CD4-positive, alpha-beta T cell treated with Interleukin-4 for 4 hours (primary cell): Measurements from ENCODE around the gene RNU5D-1.
"Not testable (repeated sequence)": the region's sequence is repeated elsewhere in the genome, so short reads cannot be mapped to it uniquely, and the experiment has no call there.

Experiments
- DNase-seq: peaks from one replicate; pipeline ENCODE4 v3.0.0-alpha.2; 2020

The RNU5D-1 gene

GRCh38 chr1:44724955-44725698 lies 5.8 kb downstream of the RNU5D-1 start:
- DNase-seq, result no peak

DNA sequence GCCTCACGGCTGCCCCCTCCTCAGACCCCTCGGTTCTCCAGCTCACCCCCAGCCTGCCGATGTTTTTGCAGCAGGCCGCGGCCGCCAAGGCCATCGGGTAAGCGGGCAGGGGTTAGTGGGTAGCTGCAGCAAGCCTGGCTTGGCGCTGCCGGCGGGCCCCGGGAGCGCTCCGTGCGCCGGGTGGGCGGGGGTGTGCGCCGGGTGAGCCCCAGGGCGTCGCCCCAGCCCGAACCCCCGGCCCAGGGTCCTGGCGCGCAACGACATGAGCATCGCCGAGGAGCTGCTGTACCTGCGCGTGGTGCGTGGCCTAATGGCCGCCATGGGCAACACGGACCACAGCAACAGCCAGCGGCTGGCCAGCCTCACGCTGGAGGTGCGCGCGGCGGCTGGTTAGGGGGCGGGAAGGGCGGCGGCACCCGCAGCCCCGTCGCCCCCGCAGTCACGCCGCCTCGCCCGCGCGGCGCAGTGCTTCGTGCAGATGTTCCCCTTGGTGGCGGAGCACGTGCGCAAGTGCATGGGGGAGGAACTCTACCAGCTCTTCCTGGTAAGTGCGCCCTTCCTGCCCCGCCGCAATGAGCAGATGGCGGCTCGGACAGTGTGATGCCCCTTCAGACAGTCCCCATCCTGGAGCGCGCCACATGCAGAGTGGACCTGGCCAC lies 6.5 kb downstream of the RNU5D-1 start:
- no peak for DNase-seq

DNA sequence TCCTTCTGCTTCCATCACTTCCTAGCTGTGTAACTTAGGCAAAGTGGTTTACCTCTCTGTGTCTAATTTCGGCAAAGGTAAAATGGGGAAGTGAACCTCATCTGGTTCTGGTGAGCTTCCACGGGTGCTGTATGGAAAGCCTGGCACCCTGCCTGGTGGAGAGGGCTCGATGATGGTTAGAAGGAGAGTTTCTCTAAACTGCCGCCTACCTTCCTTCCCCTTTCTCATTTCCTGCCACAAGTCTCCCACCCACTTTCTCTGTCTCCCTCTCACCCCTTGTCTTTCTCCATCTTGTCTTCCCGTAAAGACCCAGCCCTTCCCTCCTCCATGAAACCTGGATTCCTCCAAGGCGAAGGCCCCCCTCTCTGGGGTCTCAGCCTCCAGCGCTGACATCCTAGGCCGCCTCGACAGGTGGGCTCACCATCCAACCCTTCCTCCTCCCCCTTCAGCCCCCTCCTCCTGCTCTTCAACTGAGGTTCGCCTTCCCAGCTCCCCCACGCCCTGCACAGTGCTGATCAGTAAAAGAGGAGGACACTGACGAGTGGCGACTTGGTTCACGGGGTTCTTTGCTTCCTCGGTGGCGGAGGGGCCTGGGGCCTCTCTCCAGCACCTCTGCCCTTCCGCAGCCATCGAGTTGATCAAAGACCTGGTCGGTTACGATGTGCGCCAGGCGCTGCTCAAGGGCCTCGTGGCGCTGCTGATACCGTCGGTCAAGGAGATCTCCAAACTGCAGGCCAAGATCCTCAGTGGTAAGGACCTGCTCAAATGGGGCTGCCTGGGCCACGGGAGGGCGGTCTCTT lies 7.3 kb downstream of the RNU5D-1 start:
- DNase-seq, result peak; percentile 24

- DNase-seq, result no peak
Observed at GRCh38 chr1:44723064-44723463, 7.9 kb downstream of the RNU5D-1 start.

GRCh38 chr1:44721485-44722361 lies 9.2 kb downstream of the RNU5D-1 start:
- peak; percentile 84 for DNase-seq

- no peak for DNase-seq
Observed at GRCh38 chr1:44720281-44720680, 10.7 kb downstream of the RNU5D-1 start.

- DNase-seq, result no peak
Observed at GRCh38 chr1:44719318-44719717, 11.7 kb downstream of the RNU5D-1 start.

DNA sequence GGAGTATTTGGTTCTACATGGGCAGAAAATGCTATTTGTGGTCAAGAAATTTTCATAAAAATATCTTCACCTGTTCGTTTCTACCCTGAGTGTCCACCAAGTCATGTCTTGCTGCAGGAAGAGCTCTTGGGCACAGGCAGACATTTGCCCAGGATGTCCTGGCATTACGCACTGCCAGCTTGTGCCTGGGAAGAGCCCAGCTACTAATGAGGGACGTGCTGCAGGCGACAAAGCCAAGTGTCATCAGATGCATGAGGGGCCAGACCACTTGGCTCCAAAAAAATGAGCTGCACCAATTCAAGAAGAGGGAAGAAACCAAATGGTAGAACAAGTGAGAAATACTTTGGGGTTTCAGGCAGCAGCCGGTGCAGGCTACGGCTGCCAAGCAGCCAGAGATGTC lies 12.9 kb downstream of the RNU5D-1 start:
- no peak for DNase-seq

- DNase-seq, result no peak
Observed at GRCh38 chr1:44717653-44718052, 13.3 kb downstream of the RNU5D-1 start.

- no peak for DNase-seq
Observed at GRCh38 chr1:44717156-44717555, 13.8 kb downstream of the RNU5D-1 start.

DNA sequence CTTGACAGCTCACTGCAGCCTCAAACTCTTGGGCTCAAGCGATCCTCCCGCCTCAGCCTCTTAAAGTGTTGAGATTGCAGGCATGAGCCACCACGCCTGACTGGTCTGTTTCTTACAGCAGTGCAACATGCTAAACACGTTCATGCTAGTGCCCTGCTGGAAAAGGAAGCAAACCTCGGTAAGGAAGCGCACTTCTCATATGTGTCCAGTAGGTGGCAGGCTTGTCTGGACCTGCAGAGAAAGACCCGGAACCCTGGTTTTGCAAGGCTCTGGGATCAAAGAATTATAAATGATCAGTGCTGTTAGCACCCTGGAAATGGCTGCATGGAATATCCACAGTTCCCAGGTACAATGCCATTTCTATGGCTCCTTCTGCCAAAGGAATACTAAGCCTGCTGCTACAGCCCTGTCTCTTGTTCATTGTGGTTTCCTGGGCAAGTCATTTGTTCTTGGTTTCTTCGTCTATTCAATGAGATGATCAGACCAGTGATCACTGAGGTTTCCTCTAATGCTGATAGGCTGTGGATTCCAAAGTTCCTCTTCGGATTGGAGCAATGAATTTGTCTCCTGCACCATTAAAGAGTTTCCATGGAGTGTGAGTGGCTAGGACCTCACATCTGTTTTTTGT lies 15.9 kb downstream of the RNU5D-1 start:
- DNase-seq, result peak; percentile 76

GRCh38 chr1:44714532-44714931 lies 16.4 kb downstream of the RNU5D-1 start:
- DNase-seq, result no peak

- no peak for DNase-seq
Observed at GRCh38 chr1:44713321-44713781, 17.6 kb downstream of the RNU5D-1 start.

DNA sequence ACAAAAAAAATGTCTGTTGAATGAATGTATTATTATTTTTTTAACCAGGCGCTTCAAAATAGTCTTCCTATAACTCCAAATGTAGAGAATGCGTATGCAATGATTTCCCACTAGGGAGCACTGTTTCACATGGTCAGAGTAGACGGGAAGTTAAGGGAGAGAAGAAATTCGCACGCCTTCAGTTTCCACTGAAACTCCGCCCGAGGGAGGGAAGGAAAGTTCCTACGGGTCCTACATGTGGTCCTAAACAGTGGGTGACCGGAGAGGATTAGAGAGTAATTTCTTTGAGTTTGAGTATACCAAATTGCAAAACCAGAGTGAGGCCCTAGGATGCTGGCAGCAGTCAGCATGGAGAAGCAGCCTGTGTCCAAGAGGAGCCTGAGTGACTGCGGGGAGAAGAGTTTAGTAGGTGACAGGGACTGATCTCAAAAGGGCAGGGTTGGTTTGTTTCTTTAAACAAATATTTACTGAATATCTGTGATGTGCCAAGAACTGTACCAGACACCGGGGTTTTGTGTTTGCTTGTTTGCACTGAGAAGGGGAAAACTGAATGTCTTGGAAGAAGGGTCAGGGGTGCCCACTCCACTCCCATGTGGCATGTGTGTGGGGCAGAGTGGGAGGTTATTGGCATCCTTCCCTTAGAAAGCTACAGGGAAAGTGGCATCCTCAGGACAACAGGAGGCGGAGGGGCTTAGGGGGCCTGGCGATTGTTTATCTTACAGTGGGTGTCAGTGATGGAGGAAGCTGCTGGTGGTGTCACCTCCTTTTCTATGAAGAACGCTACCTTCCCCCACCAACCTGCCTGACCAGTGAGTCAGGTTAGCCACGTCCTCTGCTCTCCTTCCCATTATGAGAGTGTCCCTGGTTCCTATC lies 22.8 kb downstream of the RNU5D-1 start:
- peak; percentile 59 for DNase-seq

DNA sequence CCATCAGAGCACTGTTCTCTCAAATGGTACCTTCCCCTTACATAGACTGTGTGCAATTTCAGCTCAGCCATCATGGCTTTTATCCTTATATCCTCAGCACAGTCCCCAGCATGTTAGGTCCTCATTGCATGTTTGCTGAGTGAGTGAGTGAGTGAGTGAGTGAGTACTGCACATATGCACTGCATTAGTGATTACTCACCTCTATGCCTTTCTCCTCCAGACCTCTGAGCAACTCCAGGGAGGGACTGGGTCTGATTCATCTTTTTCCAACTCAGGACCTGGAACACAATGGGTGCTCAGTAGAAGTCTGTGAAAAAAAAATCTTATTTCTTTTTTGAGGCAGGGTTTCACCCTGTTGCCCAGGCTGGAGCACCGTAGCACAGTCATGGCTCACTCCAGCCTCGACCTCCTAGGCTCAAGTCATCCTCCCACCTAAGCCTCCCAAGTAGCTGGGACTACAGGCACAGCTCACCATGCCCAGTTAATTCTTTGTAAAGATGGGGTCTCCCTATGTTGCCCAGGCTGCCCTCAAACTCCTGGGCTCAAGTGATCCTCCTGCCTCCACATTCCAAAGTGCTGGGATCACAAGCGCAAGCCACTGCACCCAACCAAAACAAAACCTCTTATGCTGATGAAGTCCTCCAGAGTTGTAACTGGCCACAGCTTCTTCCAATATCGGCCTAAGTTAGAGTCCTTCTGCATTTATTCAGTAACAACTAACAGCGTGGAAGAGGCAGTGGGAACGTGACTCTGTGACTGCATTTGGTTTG lies 23.7 kb downstream of the RNU5D-1 start:
- no peak for DNase-seq

DNA sequence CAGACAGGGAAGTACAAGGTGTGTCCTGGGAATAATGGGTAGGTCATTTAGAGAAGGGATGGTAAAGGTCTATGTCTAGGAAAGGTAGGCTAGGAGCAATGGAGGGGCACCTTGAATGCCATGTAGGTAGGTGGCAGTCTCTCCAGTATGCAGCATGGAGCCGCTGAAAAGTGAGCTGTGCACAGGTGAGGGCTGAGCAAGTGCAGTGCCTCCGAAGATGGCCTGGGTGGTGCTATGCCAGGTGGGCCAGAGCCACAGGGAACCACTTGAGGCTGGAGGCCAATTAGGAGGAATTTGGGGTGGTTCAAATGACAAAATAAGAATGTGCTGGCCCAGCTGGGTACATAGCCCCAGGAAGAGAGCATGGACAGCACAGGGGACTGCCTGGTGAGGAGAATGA lies 25.0 kb downstream of the RNU5D-1 start:
- no peak for DNase-seq

GRCh38 chr1:44705470-44705869 lies 25.5 kb downstream of the RNU5D-1 start:
- no peak for DNase-seq

DNA sequence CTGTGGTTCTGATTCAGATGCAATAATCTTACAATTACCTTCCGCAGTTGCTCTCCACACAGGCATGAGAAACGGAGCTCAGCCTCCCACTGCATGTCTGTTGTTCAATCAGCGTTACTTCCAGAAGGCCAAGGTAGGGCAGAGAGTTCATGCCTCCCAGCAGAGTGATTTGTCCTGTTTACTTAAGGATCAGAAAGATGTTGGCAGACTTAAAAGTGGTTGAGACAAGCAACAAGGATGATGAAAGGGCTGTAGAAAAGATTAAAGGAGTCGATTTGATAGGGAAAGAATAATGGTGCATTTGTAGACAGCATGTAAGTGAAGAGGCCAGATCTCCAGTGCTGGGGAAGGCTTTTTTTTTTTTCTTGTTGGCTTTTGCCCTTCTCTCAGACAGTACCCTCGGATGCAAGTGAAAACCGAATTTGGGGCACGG lies 29.8 kb downstream of the RNU5D-1 start:
- DNase-seq, result no peak

DNA sequence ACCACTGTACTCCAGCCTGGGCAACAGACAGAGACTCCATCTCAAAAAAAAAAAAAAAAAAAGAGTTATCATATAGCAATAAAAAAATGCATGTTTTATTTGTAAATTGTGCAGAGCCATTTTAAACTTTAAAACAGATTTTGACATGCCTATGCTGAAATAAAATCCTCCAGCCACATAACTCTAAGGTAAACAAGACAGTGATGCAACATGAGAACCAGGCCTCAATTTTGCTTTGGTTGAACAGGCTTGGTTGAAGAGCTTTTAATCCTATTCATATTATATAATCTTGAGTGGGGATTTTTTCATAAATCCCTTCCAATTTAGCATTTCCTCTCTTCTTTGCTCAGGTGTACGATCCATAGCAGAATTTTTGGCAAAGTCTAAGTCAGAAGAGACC lies 30.4 kb downstream of the RNU5D-1 start:
- DNase-seq, result no peak

GRCh38 chr1:44699375-44699774 lies 31.6 kb downstream of the RNU5D-1 start:
- DNase-seq, result not testable (repeated sequence)
